Naive thymus-derived CD4-positive, alpha-beta T cell (primary cell): Measurements from ENCODE around the gene PANX2. TPM values are rescaled to one million over a fixed set of nuclear protein-coding genes. Genes with fewer than 3 reads are reported as not detected.

Experiments used
- ATAC-seq: fragments of 150-1000 bp; cut with Tn5 transposase; 2 replicates; pipeline ENCODE4 v1.10.0; 2021; ENCODE audit warnings: mild to moderate bottlenecking, moderate library complexity
- CTCF ChIA-PET: fragments of 350-600 bp; sonication (Branson Sonifier 250); formaldehyde crosslinking; loops from one replicate; lab custom pipeline; 2021; ENCODE audit warnings: antibody characterized with exemption; lab: Charles Lee
- POLR2A ChIA-PET: fragments of 350-600 bp; sonication (Branson Sonifier 250); formaldehyde crosslinking; loops from one replicate; lab custom pipeline; 2021; ENCODE audit warnings: antibody characterized with exemption, inconsistent platforms; lab: Charles Lee
- DNase-seq, 9 donors: peaks; one replicate each; pipeline versions ENCODE4 v3.0.0 to v3.0.0-alpha.2; 2020 to 2022; ENCODE audit warnings: mixed read lengths in 1 of 9
- H3K27ac ChIP-seq: one replicate; pipeline ENCODE4 v1.7.0; 2013; ENCODE audit warnings: mild to moderate bottlenecking, low read depth, low read length, moderate library complexity
- H3K27me3 ChIP-seq, 2 donors: one replicate each; pipeline ENCODE4 v1.7.0; 2013; ENCODE audit warnings: low read length in 2 of 2, mild to moderate bottlenecking in 2 of 2, moderate library complexity in 2 of 2; ENCODE audit not compliant: control insufficient read depth in 2 of 2, insufficient read depth in 2 of 2
- H3K36me3 ChIP-seq, 3 experiments: 1 replicate in 2 of 3; 2 replicates in 1 of 3; pipeline ENCODE4 v1.7.0; 2013; ENCODE audit warnings: low read length in 3 of 3, mild to moderate bottlenecking in 3 of 3, moderate library complexity in 1 of 3; ENCODE audit not compliant: insufficient read depth in 3 of 3, control insufficient read depth in 2 of 3
- H3K4me1 ChIP-seq, 2 donors: one replicate each; pipeline ENCODE4 v1.7.0; 2013; ENCODE audit warnings: low read length in 2 of 2, mild to moderate bottlenecking in 2 of 2, moderate library complexity in 1 of 2; ENCODE audit not compliant: control insufficient read depth in 2 of 2, insufficient read depth in 2 of 2
- H3K4me3 ChIP-seq: 2 replicates; pipeline ENCODE4 v1.7.0; 2013; ENCODE audit warnings: mild to moderate bottlenecking, low read length
- H3K9me3 ChIP-seq, 3 experiments: 1 replicate in 2 of 3; 2 replicates in 1 of 3; pipeline ENCODE4 v1.7.0; 2013; ENCODE audit warnings: low read length in 3 of 3; ENCODE audit not compliant: control insufficient read depth in 2 of 3
- H3K27ac Mint-ChIP-seq, 9 donors: one replicate each; pipeline ENCODE4 v1.8.0; 2020 to 2022; ENCODE audit warnings: mixed read lengths in 9 of 9, mild to moderate bottlenecking in 8 of 9, moderate library complexity in 5 of 9, inconsistent platforms in 2 of 9
- H3K27me3 Mint-ChIP-seq, 5 donors: one replicate each; pipeline ENCODE4 v1.8.0; 2021 to 2022; ENCODE audit warnings: mixed read lengths in 5 of 5, mild to moderate bottlenecking in 1 of 5
- H3K36me3 Mint-ChIP-seq, 5 donors: one replicate each; pipeline ENCODE4 v1.8.0; 2020 to 2022; ENCODE audit warnings: mixed read lengths in 5 of 5, mild to moderate bottlenecking in 3 of 5, inconsistent platforms in 1 of 5
- H3K4me1 Mint-ChIP-seq, 7 donors: one replicate each; pipeline ENCODE4 v1.8.0; 2020 to 2022; ENCODE audit warnings: mixed read lengths in 7 of 7, mild to moderate bottlenecking in 3 of 7, inconsistent platforms in 1 of 7
- H3K4me3 Mint-ChIP-seq, 10 donors: one replicate each; pipeline ENCODE4 v1.8.0; 2020 to 2022; ENCODE audit warnings: mild to moderate bottlenecking in 10 of 10, mixed read lengths in 10 of 10, moderate library complexity in 6 of 10, inconsistent platforms in 2 of 10
- H3K9me3 Mint-ChIP-seq, 11 donors: one replicate each; pipeline ENCODE4 v1.8.0; 2020 to 2022; ENCODE audit warnings: mixed read lengths in 11 of 11, mild to moderate bottlenecking in 4 of 11, inconsistent platforms in 1 of 11, moderate library complexity in 1 of 11
- intact Hi-C, 2 donors: fragments of 100-400 bp; cut with micrococcal nuclease; formaldehyde crosslinking; loops; one replicate each; pipeline ENCODE4 v1.15.1; 2023
- polyA plus RNA-seq, 2 donors: library from polyadenylated mRNA; unstranded; fragments of 300-500 nt; fragmentation: Illumina TruSeq; gene quantifications; one replicate each; pipeline ENCODE4 v1.2.3, GENCODE V29; 2021
- total RNA-seq, 6 experiments: library from RNA in 5 of 6; stranded (reverse) in 5 of 6; gene quantifications; 1 replicate in 5 of 6; 2 replicates in 1 of 6; pipeline ENCODE4 v1.2.3 and lab custom pipeline; 2021 to 2026

PANX2 gene
- total and polyA plus RNA-seq, 7 experiments from 2014 or later = 0.27 to 2.0 (median 0.66) TPM; not detected in 4

DNA sequence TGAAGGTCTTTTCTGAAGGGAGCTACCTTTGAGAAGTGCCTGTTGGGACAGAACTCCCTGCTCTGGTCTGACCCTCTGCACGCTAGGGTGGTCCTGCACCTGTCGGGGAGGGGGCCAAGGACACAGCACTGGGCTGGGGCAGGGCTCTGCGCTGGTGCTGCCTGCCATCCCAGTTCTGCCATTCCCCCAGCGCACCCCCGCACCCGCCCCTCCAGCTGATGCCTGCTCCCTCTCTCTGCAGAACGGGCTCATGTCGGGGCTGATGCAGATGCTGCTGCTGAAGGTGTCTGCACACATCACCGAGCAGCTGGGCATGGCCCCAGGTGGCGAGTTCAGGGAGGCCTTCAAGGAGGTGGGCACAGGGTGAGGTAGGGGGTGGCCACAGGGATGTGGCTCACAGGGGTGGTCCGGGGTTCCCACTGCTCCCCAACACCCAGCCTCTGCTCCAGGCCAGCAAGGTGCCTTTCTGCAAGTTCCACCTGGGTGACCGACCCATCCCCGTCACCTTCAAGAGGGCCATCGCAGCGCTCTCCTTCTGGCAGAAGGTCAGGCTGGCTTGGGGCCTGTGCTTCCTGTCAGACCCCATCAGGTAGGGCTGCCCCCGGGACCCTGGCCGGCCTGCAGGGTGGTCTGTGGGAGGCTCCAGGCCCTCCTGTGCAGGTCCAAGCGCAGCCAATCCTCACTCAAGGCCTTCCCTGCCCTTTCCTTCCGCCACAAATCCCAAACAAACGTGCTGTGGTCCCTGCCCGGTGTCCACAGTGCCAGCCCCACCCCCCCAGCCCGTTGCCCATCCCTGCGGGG, 26.7 kb downstream of the PANX2 start:
- Histone ChIP-seq H3K9me3 (no peaks in the 10 kb centered on the region), H3K4me3 (no peak overlapping the region), H3K4me1 (peaks cover 10 to 27% of the 10 kb centered on the region in 2 donors), H3K27ac (no peak overlapping the region), H3K36me3 (peaks cover 0 to 50% (median 3%) of the 10 kb centered on the region in 3 experiments), H3K27me3 (no peaks in the 10 kb centered on the region)
- no peak overlapping the region for H3K4me3 Mint-ChIP-seq
- DNase-seq (no peak), ATAC-seq (no peak)
- no peaks in the 10 kb centered on the region for H3K27me3 Mint-ChIP-seq
- peaks cover 0 to 6% (median 0%) of the 10 kb centered on the region in 5 donors for H3K36me3 Mint-ChIP-seq
- no peak overlapping the region for H3K27ac Mint-ChIP-seq
- ChIA-PET POLR2A (interaction anchor here (0.8 kb wide), 1 partner anchor 17 kb away, joined by 3 read pairs; no protein-coding TSS in a partner anchor), CTCF (no interaction called here)
- peaks cover 7 to 17% (median 13%) of the 10 kb centered on the region in 7 donors for H3K4me1 Mint-ChIP-seq
- intact Hi-C loops = loop anchor here in 1 of 2 donors (10.0 kb wide), 1 partner anchor 232 kb away; the partner anchor contains the start of gene PIM3
- no peaks in the 10 kb centered on the region for H3K9me3 Mint-ChIP-seq

GRCh38 chr22:50197856-50198623, 27.5 kb downstream of the PANX2 start:
- Mint-ChIP-seq H3K36me3 (peaks cover 0 to 6% (median 0%) of the 10 kb centered on the region in 5 donors), H3K4me1 (peaks cover 9 to 15% (median 13%) of the 10 kb centered on the region in 7 donors), H3K4me3 (peak overlapping the region in 2 of 10 donors; percentile 28 to 47), H3K27me3 (no peaks in the 10 kb centered on the region), H3K27ac (no peak overlapping the region), H3K9me3 (no peaks in the 10 kb centered on the region)
- ATAC-seq (no peak), DNase-seq (no peak)
- Histone ChIP-seq H3K9me3 (no peaks in the 10 kb centered on the region), H3K4me3 (no peak overlapping the region), H3K27ac (no peak overlapping the region), H3K4me1 (peaks cover 4 to 24% of the 10 kb centered on the region in 2 donors), H3K36me3 (peaks cover 0 to 50% (median 3%) of the 10 kb centered on the region in 3 experiments), H3K27me3 (no peaks in the 10 kb centered on the region)
- intact Hi-C loops = loop anchor here in 1 of 2 donors (10.0 kb wide), 1 partner anchor 233 kb away; the partner anchor contains the start of gene PIM3
- POLR2A ChIA-PET = no interaction called here
- CTCF ChIA-PET = no interaction called here

GRCh38 chr22:50198624-50199017, 28.1 kb downstream of the PANX2 start:
- H3K4me1 Mint-ChIP-seq = peaks cover 8 to 19% (median 15%) of the 10 kb centered on the region in 7 donors
- peaks cover 0 to 11% (median 0%) of the 10 kb centered on the region in 5 donors for H3K36me3 Mint-ChIP-seq
- H3K27ac ChIP-seq = no peak overlapping the region
- H3K36me3 ChIP-seq = peaks cover 0 to 47% (median 3%) of the 10 kb centered on the region in 3 experiments
- peak overlapping the region in 1 of 9 donors; percentile 40 for H3K27ac Mint-ChIP-seq
- H3K4me3 ChIP-seq = no peak overlapping the region
- H3K9me3 ChIP-seq = no peaks in the 10 kb centered on the region
- peaks cover 4 to 18% of the 10 kb centered on the region in 2 donors for H3K4me1 ChIP-seq
- DNase-seq = no peak
- no peak for ATAC-seq
- CTCF ChIA-PET = no interaction called here
- POLR2A ChIA-PET = no interaction called here
- intact Hi-C loops = loop anchor here in 1 of 2 donors (10.0 kb wide), 1 partner anchor 234 kb away; the partner anchor contains the start of gene PIM3
- H3K4me3 Mint-ChIP-seq = no peak overlapping the region
- no peaks in the 10 kb centered on the region for H3K9me3 Mint-ChIP-seq
- H3K27me3 ChIP-seq = no peaks in the 10 kb centered on the region
- H3K27me3 Mint-ChIP-seq = no peaks in the 10 kb centered on the region

GRCh38 chr22:50199251-50199721, 28.8 kb downstream of the PANX2 start:
- CTCF ChIA-PET = no interaction called here
- Histone ChIP-seq H3K4me3 (no peak overlapping the region), H3K27me3 (no peaks in the 10 kb centered on the region), H3K27ac (peak overlapping the region; percentile 93), H3K9me3 (no peaks in the 10 kb centered on the region), H3K4me1 (peaks cover 4 to 15% of the 10 kb centered on the region in 2 donors), H3K36me3 (peaks cover 0 to 40% (median 3%) of the 10 kb centered on the region in 3 experiments)
- intact Hi-C loops = loop anchor here in 1 of 2 donors (10.0 kb wide), 1 partner anchor 234 kb away; the partner anchor contains the start of gene PIM3
- no peaks in the 10 kb centered on the region for H3K27me3 Mint-ChIP-seq
- DNase-seq (no peak), ATAC-seq (no peak)
- no peaks in the 10 kb centered on the region for H3K9me3 Mint-ChIP-seq
- POLR2A ChIA-PET = interaction anchor here (1.0 kb wide), 1 partner anchor 9 kb away, joined by 8 read pairs; no protein-coding TSS in a partner anchor
- peak overlapping the region; percentile 28 to 85 (median 61) for H3K27ac Mint-ChIP-seq
- H3K4me3 Mint-ChIP-seq = peak overlapping the region in 9 of 10 donors; percentile 40 to 85 (median 67)
- peaks cover 8 to 23% (median 20%) of the 10 kb centered on the region in 7 donors for H3K4me1 Mint-ChIP-seq
- peaks cover 0 to 14% (median 0%) of the 10 kb centered on the region in 5 donors for H3K36me3 Mint-ChIP-seq

DNA sequence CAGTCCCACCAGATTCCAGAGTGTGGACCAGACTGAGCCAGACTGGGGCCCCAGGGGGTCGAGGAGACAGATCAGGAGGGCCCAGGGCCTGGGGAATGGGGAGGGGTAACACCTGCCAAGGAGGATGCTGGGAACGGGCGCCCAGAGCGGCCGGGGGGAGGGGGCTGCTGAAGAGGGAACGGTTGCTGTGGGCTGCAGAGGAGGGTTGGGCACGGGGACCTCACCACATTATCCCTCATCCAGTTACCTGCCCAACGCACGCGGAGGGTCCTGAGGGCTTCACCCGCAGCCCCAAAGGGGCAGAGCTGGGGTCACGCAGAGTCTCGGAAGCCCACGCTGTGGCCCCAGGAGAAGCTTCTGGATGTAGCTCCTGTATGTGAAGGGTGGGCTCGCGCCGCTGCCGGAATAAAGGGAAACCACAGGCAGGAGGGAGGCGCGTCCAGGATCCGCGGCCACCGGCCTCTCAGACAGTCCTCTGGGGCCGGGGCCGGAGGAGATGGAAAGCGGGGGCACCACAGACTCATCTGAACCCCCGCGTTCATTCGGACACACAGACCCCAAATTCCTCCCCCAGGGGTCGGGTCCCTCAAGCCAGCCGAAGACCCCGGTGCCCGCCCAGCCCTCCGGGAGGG, 29.4 kb downstream of the PANX2 start:
- POLR2A ChIA-PET = interaction anchor here (1.0 kb wide), 1 partner anchor 9 kb away, joined by 8 read pairs; no protein-coding TSS in a partner anchor
- DNase-seq = no peak
- Mint-ChIP-seq H3K27ac (peak overlapping the region in 8 of 9 donors; percentile 28 to 85 (median 60)), H3K36me3 (peaks cover 0 to 14% (median 0%) of the 10 kb centered on the region in 5 donors), H3K9me3 (no peaks in the 10 kb centered on the region), H3K27me3 (no peaks in the 10 kb centered on the region), H3K4me1 (peaks cover 14 to 28% (median 23%) of the 10 kb centered on the region in 7 donors), H3K4me3 (peak overlapping the region in 9 of 10 donors; percentile 40 to 85 (median 67))
- intact Hi-C loops = loop anchor here (1.0 to 10.0 kb wide), 7 partner anchors 9 to 383 kb away; partner anchors contain the start of genes CHKB (in 1 of the 2), PIM3 (in 1 of the 2), PPP6R2 (in 1 of the 2) and TRABD (in 1 of the 2)
- Histone ChIP-seq H3K9me3 (no peaks in the 10 kb centered on the region), H3K27me3 (no peaks in the 10 kb centered on the region), H3K4me1 (peaks cover 4 to 15% of the 10 kb centered on the region in 2 donors), H3K36me3 (peaks cover 0 to 33% (median 0%) of the 10 kb centered on the region in 3 experiments), H3K4me3 (peak overlapping the region; percentile 48), H3K27ac (peak overlapping the region; percentile 93)
- CTCF ChIA-PET = no interaction called here
- no peak for ATAC-seq
